DOHH2 (cell line): Measurements from ENCODE around the gene LRRC4B.

Experiments
- CTCF ChIP-seq: fragments of 200-600 bp; sonication (generic); IDR thresholded peaks from one replicate; pipeline ENCODE4 v1.5.1; 2014; ENCODE audit warnings: antibody characterized with exemption, mild to moderate bottlenecking, low read depth, low read length; ENCODE audit not compliant: poor library complexity, severe bottlenecking
- EZH2phosphoT487 ChIP-seq: fragments of 200-600 bp; sonication (generic); IDR thresholded peaks from 2 replicates; pipeline ENCODE4 v1.6.1; 2017; ENCODE audit warnings: borderline replicate concordance, mild to moderate bottlenecking, antibody characterized with exemption, low read length, moderate library complexity, mixed read lengths

DNA sequence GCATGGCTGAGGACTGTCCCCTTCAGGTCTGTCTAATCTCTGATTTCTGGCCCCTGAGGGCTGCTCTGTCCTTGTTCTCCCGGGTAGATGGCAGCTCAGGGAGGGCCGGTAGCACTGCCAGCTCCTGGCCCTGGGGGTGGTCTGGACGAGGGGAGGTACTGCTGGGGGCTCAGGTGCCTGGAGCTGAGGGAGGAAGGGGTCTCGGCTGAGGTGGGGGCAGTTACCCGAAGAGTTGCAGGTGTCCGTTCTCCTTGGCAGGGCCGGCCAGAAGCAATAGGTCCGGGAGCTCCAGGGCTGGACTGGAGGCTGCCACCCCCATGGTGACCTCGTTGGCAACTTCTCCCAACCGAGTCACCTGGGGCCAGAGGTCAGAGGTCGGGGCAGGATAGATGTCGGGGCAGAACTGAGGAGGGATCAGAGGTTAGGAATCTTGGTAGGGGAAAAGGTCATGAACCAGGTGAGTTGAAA lies 93.1 kb downstream of the LRRC4B start:
- no peak for TF ChIP-seq CTCF
- TF ChIP-seq EZH2phosphoT487: no peak
